Neural cell (in vitro differentiated cells): Measurements from ENCODE around the gene MUC6. TPM values are rescaled to one million over a fixed set of nuclear protein-coding genes. Genes with fewer than 3 reads are reported as not detected.

Source experiments
- H2AFZ ChIP-seq: fragments of 200-600, 300-800 bp; sonication (generic), shearing (Covaris generic); 2 replicates; pipeline ENCODE4 v1.6.0; 2014; ENCODE audit warnings: low read depth, mild to moderate bottlenecking, antibody characterized with exemption, low read length, moderate library complexity
- H3F3A ChIP-seq: fragments of 200-600 bp; shearing (Covaris generic); 2 replicates; pipeline ENCODE4 v1.6.1; 2016; ENCODE audit warnings: mild to moderate bottlenecking, moderate library complexity, mixed read lengths, antibody characterized with exemption, low read length; ENCODE audit not compliant: insufficient read depth, poor library complexity, severe bottlenecking
- H3K27ac ChIP-seq: fragments of 200-600, 300-800 bp; sonication (generic), shearing (Covaris generic); 2 replicates; pipeline ENCODE4 v1.5.1; 2014; ENCODE audit warnings: mild to moderate bottlenecking, low read length, moderate library complexity
- H3K27me3 ChIP-seq: fragments of 300-800, 200-600 bp; sonication (generic), shearing (Covaris generic); 2 replicates; pipeline ENCODE4 v1.6.0; 2014; ENCODE audit warnings: mild to moderate bottlenecking, low read depth, low read length, moderate library complexity; ENCODE audit not compliant: insufficient read depth
- H3K36me3 ChIP-seq: fragments of 300-800, 200-600 bp; sonication (generic), shearing (Covaris generic); 2 replicates; pipeline ENCODE4 v1.5.1; 2014; ENCODE audit warnings: mild to moderate bottlenecking, antibody characterized with exemption, low read length, moderate library complexity; ENCODE audit not compliant: insufficient read depth
- H3K4me2 ChIP-seq: fragments of 300-800, 200-600 bp; sonication (generic), shearing (Covaris generic); 2 replicates; pipeline ENCODE4 v1.6.0; 2014; ENCODE audit warnings: mild to moderate bottlenecking, low read length
- H3K4me3 ChIP-seq: fragments of 300-800, 200-600 bp; sonication (generic), shearing (Covaris generic); 2 replicates; pipeline ENCODE4 v1.5.1; 2014; ENCODE audit warnings: mild to moderate bottlenecking, low read length, moderate library complexity
- H3K79me2 ChIP-seq: fragments of 200-600 bp; shearing (Covaris generic); replicated peaks from 2 replicates; pipeline ENCODE4 v1.6.0; 2014; ENCODE audit warnings: mild to moderate bottlenecking, low read length, moderate library complexity; ENCODE audit not compliant: insufficient read depth
- H3K9ac ChIP-seq: fragments of 300-800, 200-600 bp; sonication (generic), shearing (Covaris generic); 2 replicates; pipeline ENCODE4 v1.6.1; 2016; ENCODE audit warnings: mild to moderate bottlenecking, low read length, mixed read lengths
- H3K9me2 ChIP-seq: fragments of 200-600 bp; shearing (Covaris generic); 2 replicates; pipeline ENCODE4 v1.6.1; 2016; ENCODE audit warnings: mild to moderate bottlenecking, low read length, mixed read lengths; ENCODE audit not compliant: insufficient read depth
- H3K9me3 ChIP-seq: fragments of 200-600, 300-800 bp; sonication (generic), shearing (Covaris generic); 2 replicates; pipeline ENCODE4 v1.6.1; 2016; ENCODE audit warnings: mild to moderate bottlenecking, mixed run types, low read length, moderate library complexity, mixed read lengths
- H4K20me1 ChIP-seq: fragments of 200-600 bp; shearing (Covaris generic); 2 replicates; pipeline ENCODE4 v1.6.1; 2016; ENCODE audit warnings: mild to moderate bottlenecking, mixed run types; ENCODE audit not compliant: insufficient read depth
- CTCF ChIP-seq: fragments of 450-650 bp; IDR thresholded peaks from 2 replicates; pipeline ENCODE4 v1.5.1; 2014; ENCODE audit warnings: antibody characterized with exemption, mild to moderate bottlenecking, moderate library complexity; ENCODE audit not compliant: poor library complexity, severe bottlenecking
- EP300 ChIP-seq: fragments of 450-650 bp; conservative IDR thresholded peaks from 2 replicates; pipeline ENCODE4 v1.6.1; 2014; ENCODE audit warnings: antibody characterized with exemption, mild to moderate bottlenecking, moderate library complexity; ENCODE audit not compliant: poor library complexity, severe bottlenecking
- EZH2 ChIP-seq: fragments of 200-600, 300-800 bp; shearing (Covaris generic), sonication (generic); IDR thresholded peaks from 2 replicates; pipeline ENCODE4 v1.6.1; 2014; ENCODE audit warnings: antibody characterized with exemption, low read length, borderline replicate concordance, mild to moderate bottlenecking; ENCODE audit not compliant: insufficient read depth, poor library complexity, severe bottlenecking
- MXI1 ChIP-seq: fragments of 450-650 bp; conservative IDR thresholded peaks from 2 replicates; pipeline ENCODE4 v1.6.1; 2014; ENCODE audit warnings: antibody characterized with exemption, mild to moderate bottlenecking; ENCODE audit not compliant: poor library complexity, severe bottlenecking
- POLR2AphosphoS5 ChIP-seq: IDR thresholded peaks from 2 replicates; pipeline ENCODE4 v1.6.1; 2012
- RAD21 ChIP-seq: fragments of 450-650 bp; conservative IDR thresholded peaks from 2 replicates; pipeline ENCODE4 v1.6.1; 2014; ENCODE audit warnings: antibody characterized with exemption, mild to moderate bottlenecking, moderate library complexity
- REST ChIP-seq: IDR thresholded peaks from 2 replicates; pipeline ENCODE4 v1.6.1; 2012; ENCODE audit warnings: borderline replicate concordance
- SMC3 ChIP-seq: fragments of 450-650 bp; conservative IDR thresholded peaks from 2 replicates; pipeline ENCODE4 v1.6.1; 2014; ENCODE audit warnings: antibody characterized with exemption, mild to moderate bottlenecking, moderate library complexity; ENCODE audit not compliant: poor library complexity
- TAF1 ChIP-seq: IDR thresholded peaks from 2 replicates; pipeline ENCODE4 v1.6.1; 2012; ENCODE audit warnings: low read depth
- polyA plus RNA-seq: library from polyadenylated mRNA; depleted of rRNA; stranded (reverse); fragments of >200 nt; gene quantifications from 2 replicates; pipeline ENCODE4 v1.2.3, GENCODE V29; 2014

The MUC6 gene
- polyA plus RNA-seq, 1 donor from 2014 or later: not detected

- Histone ChIP-seq H3K9me3 (no peaks in the 10 kb centered on the region), H3F3A (no peaks in the 10 kb centered on the region), H3K36me3 (no peaks in the 10 kb centered on the region), H3K4me2 (no peak overlapping the region), H3K4me3 (no peak overlapping the region), H3K27me3 (no peaks in the 10 kb centered on the region), H3K27ac (no peak overlapping the region), H4K20me1 (no peaks in the 10 kb centered on the region), H3K9me2 (no peaks in the 10 kb centered on the region), H3K9ac (no peak overlapping the region), H2AFZ (no peak overlapping the region), H3K79me2 (no peaks in the 10 kb centered on the region)
- TF ChIP-seq RAD21: no peak
- no peak for TF ChIP-seq EZH2
- TF ChIP-seq MXI1: no peak
- no peak for TF ChIP-seq CTCF
- no peak for TF ChIP-seq SMC3
- TF ChIP-seq TAF1: no peak
- TF ChIP-seq EP300: no peak
- no peak for TF ChIP-seq REST
- no peak for TF ChIP-seq POLR2AphosphoS5
Observed at GRCh38 chr11:999009-999408, 37.5 kb downstream of the MUC6 start.

- H3K27ac ChIP-seq: no peak overlapping the region
Observed at GRCh38 chr11:997907-998306, 38.6 kb downstream of the MUC6 start.

More at GRCh38 chr11:997907-998306, 38.6 kb downstream of the MUC6 start:
- Histone ChIP-seq H3K4me3 (no peak overlapping the region), H3K27me3 (no peaks in the 10 kb centered on the region), H2AFZ (no peak overlapping the region), H3K9me3 (no peaks in the 10 kb centered on the region), H3K9ac (no peak overlapping the region), H3K36me3 (no peaks in the 10 kb centered on the region), H3F3A (no peaks in the 10 kb centered on the region), H3K79me2 (no peaks in the 10 kb centered on the region), H4K20me1 (no peaks in the 10 kb centered on the region), H3K9me2 (no peaks in the 10 kb centered on the region), H3K4me2 (no peak overlapping the region)
- TF ChIP-seq RAD21 (no peak), CTCF (no peak), SMC3 (no peak), MXI1 (no peak), REST (no peak), POLR2AphosphoS5 (no peak), TAF1 (no peak), EP300 (no peak), EZH2 (no peak)
